Hair follicular keratinocyte (primary cell): ENCODE data around the gene ARHGAP6. TPM values are rescaled to one million over a fixed set of nuclear protein-coding genes. Genes with fewer than 3 reads are reported as not detected.

ENCODE experiments used
- total RNA-seq: library from RNA; depleted of rRNA; stranded (reverse); fragments of >200 nt; gene quantifications from 2 replicates; pipeline ENCODE4 v1.2.3, GENCODE V29; 2015

Gene ARHGAP6, protein sequence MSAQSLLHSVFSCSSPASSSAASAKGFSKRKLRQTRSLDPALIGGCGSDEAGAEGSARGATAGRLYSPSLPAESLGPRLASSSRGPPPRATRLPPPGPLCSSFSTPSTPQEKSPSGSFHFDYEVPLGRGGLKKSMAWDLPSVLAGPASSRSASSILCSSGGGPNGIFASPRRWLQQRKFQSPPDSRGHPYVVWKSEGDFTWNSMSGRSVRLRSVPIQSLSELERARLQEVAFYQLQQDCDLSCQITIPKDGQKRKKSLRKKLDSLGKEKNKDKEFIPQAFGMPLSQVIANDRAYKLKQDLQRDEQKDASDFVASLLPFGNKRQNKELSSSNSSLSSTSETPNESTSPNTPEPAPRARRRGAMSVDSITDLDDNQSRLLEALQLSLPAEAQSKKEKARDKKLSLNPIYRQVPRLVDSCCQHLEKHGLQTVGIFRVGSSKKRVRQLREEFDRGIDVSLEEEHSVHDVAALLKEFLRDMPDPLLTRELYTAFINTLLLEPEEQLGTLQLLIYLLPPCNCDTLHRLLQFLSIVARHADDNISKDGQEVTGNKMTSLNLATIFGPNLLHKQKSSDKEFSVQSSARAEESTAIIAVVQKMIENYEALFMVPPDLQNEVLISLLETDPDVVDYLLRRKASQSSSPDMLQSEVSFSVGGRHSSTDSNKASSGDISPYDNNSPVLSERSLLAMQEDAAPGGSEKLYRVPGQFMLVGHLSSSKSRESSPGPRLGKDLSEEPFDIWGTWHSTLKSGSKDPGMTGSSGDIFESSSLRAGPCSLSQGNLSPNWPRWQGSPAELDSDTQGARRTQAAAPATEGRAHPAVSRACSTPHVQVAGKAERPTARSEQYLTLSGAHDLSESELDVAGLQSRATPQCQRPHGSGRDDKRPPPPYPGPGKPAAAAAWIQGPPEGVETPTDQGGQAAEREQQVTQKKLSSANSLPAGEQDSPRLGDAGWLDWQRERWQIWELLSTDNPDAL (N-terminal part only)
- 0.08 and 0.15 TPM in 2 replicates for total RNA-seq

GRCh38 chrX:11665168-11666111 is at the start of gene ARHGAP6:
Gene ARHGAP6 (minus strand): TSS chrX:11665920. CDS start chrX:11664828, 1,092 bp downstream.

DNA sequence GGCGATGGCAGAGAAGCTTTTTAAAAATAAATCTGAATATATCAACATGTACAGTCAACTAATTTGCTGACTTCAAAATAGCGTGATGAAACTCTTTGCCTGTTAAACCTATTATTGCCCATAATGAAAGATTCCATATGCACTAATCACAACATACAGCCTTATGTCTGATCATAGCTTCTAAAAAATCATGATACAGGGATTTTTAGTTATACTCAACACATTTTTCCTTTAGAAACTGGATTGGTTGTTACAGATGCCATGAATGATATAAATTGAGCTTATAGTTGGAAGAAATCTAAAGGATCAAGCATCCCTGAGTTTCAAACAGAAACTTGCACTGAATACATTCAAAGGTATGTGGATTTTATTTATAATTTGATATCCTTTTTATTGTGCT is 372.6 kb downstream of the ARHGAP6 start, which contains the start of gene AMELX:
Gene AMELX, plus strand, starts transcription at position 301 of the 400 bp plus-strand sequence. CDS start 1,376 bp downstream, outside the sequence.

GRCh38 chrX:11111037-11111851 is 554.5 kb downstream of the ARHGAP6 start, which contains the start of gene HCCS:
Gene HCCS (plus strand): TSS chrX:11111332. CDS start chrX:11112061, 729 bp downstream.

Other genes with a start within 250 kb of the ARHGAP6 start
- 19.6 and 26.9 TPM in 2 replicates for gene MSL3, start 92.3 kb upstream of the ARHGAP6 start, total RNA-seq